Upper lobe of left lung (tissue), 6 donors: Measurements from ENCODE around the gene ZNF777. TPM values are rescaled to one million over a fixed set of nuclear protein-coding genes. Genes with fewer than 3 reads are reported as not detected.

Source experiments
- ATAC-seq, 2 donors: fragments of 200-7000 bp; cut with Tn5 transposase; one replicate each; pipeline ENCODE4 v1.9.1; 2022; ENCODE audit warnings: mild to moderate bottlenecking in 2 of 2, moderate library complexity in 2 of 2; ENCODE audit not compliant: low FRiP score in 2 of 2
- DNase-seq, 2 donors: peaks; one replicate each; pipeline ENCODE4 v3.0.0-alpha.2; 2019 to 2020
- H3K27ac ChIP-seq, 4 donors: fragments of 200-600 bp; sonication (generic); one replicate each; pipeline ENCODE4 v1.5.1; 2016 to 2019
- H3K27me3 ChIP-seq, 4 donors: fragments of 200-600 bp; sonication (generic); one replicate each; pipeline ENCODE4 v1.5.1; 2017 to 2019
- H3K36me3 ChIP-seq, 4 donors: fragments of 200-600 bp; sonication (generic); one replicate each; pipeline ENCODE4 v1.5.1; 2016 to 2019
- H3K4me1 ChIP-seq, 4 donors: fragments of 200-600 bp; sonication (generic); one replicate each; pipeline ENCODE4 v1.5.1; 2018 to 2019
- H3K4me3 ChIP-seq, 4 donors: fragments of 200-600 bp; sonication (generic); one replicate each; pipeline ENCODE4 v1.5.1; 2017 to 2019; ENCODE audit warnings: mild to moderate bottlenecking in 2 of 4, moderate library complexity in 1 of 4
- H3K9me3 ChIP-seq, 4 donors: fragments of 200-600 bp; sonication (generic); one replicate each; pipeline ENCODE4 v1.5.1; 2018 to 2019
- EP300 ChIP-seq, 4 donors: sonication (generic); formaldehyde crosslinking; IDR thresholded peaks; one replicate each; pipeline ENCODE4 v1.5.1; 2017; ENCODE audit warnings: antibody characterized with exemption in 4 of 4, control low read depth in 2 of 4
- POLR2A ChIP-seq, 4 donors: fragments of 450-650 bp; IDR thresholded peaks; one replicate each; pipeline ENCODE4 v1.5.1; 2016 to 2017; ENCODE audit warnings: antibody characterized with exemption in 4 of 4, mild to moderate bottlenecking in 2 of 4
- POLR2AphosphoS5 ChIP-seq, 2 donors: sonication (generic); formaldehyde crosslinking; IDR thresholded peaks; one replicate each; pipeline ENCODE4 v1.5.1; 2017; ENCODE audit warnings: antibody characterized with exemption in 2 of 2
- WGBS, 2 donors: methylation state at CpG; one replicate each; pipeline ENCODE4 v1.1.5; 2017 to 2018; 5-methylcytosine and 5-hydroxymethylcytosine counted together
- total RNA-seq, 6 donors: library from RNA; depleted of rRNA in 4 of 6; stranded (reverse); fragments of >200 nt in 4 of 6; gene quantifications; one replicate each; pipeline versions ENCODE4 v1.1.0 to v1.2.1, GENCODE V29; 2016 to 2021
- TF ChIP-seq, protein P1 (sequence below), 6 experiments: fragments of 450-650 bp in 4 of 6; fragments of 200-600 bp in 2 of 6; sonication (generic) in 2 of 6; IDR thresholded peaks; one replicate each; pipeline ENCODE4 v1.5.1; 2016 to 2019; ENCODE audit warnings: antibody characterized with exemption in 6 of 6
- donor health status: DM: no; HTN: no; CAD: no; lungs with moderate emphysema.
- donor health status: DM: no; HTN: yes; CAD: no; lungs with severe emphysema.

Gene ZNF777
- total RNA-seq, 6 donors from 2014 or later = 9.3 to 16.0 (median 10.8) TPM

DNA sequence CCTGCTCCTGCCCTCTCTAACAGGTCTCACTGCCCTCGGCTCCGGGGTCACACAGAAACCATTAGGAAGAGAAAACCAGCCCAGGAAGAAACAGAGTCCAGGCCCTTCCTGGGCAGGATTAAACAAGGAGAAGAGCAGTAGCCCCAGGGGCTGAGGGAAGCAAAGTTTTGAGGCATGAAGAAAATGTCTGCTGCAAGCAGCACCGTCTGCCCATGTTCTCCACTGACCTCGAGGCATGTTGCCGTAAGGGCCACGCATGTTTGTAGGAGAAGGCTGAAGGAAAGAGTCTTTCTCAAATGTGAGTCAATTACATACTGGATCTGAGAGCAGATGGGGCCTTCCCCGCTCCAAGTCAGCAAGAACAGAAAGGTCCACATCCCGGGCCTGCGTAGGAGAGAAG lies 32.5 kb upstream of the ZNF777 start:
- peaks cover 35 to 57% (median 49%) of the 10 kb centered on the region in 4 donors for H3K36me3 ChIP-seq
- H3K4me1 ChIP-seq = peaks cover 17 to 30% (median 22%) of the 10 kb centered on the region in 4 donors
- ATAC-seq = no peak
- TF ChIP-seq, protein P1, sequence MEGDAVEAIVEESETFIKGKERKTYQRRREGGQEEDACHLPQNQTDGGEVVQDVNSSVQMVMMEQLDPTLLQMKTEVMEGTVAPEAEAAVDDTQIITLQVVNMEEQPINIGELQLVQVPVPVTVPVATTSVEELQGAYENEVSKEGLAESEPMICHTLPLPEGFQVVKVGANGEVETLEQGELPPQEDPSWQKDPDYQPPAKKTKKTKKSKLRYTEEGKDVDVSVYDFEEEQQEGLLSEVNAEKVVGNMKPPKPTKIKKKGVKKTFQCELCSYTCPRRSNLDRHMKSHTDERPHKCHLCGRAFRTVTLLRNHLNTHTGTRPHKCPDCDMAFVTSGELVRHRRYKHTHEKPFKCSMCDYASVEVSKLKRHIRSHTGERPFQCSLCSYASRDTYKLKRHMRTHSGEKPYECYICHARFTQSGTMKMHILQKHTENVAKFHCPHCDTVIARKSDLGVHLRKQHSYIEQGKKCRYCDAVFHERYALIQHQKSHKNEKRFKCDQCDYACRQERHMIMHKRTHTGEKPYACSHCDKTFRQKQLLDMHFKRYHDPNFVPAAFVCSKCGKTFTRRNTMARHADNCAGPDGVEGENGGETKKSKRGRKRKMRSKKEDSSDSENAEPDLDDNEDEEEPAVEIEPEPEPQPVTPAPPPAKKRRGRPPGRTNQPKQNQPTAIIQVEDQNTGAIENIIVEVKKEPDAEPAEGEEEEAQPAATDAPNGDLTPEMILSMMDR (IDR thresholded peaks at IDR 0.05) = no peak
- no peak for TF ChIP-seq EP300 (IDR thresholded peaks at IDR 0.05)
- no peak for TF ChIP-seq POLR2A (IDR thresholded peaks at IDR 0.05)
- TF ChIP-seq POLR2AphosphoS5 (IDR thresholded peaks at IDR 0.05) = no peak
- DNase-seq = no peak
- no peak overlapping the region for H3K27ac ChIP-seq
- no peak overlapping the region for H3K4me3 ChIP-seq
- 97% methylated on average over 9 of the region's 9 CpGs for WGBS, 2 donors
- H3K9me3 ChIP-seq = no peaks in the 10 kb centered on the region
- no peaks in the 10 kb centered on the region for H3K27me3 ChIP-seq

DNA sequence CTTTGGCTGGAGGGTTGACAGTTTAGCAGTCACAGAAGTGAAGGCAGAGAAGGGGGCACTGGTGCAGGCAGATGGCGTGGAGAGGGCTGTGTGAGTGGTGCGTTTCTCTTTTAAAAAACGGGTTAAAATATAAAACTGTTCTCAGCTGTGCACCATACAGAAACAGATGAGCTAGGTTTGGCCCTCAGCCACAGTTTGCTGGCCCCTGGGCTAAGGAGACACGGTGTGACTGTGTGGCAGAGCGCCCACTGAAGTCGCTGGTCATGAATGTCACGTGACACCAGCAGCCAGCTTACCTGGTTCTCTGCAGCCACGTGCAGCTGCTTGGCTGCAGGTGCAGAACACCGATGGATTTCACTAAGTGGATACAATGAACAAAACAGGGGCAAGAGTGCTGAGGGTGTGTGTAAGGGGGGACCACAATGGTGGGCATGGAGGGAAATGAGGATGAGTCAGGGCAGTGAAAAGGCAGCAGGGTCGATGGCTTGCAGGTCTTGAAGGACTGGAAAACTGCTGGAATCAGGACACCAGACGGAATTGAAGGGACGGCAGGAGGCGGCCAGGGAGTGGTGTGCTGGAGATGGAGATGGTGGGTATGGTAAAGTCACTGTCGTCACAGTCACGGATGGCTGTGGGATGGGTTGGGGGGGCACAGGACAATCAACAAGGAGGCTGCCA lies 29.4 kb upstream of the ZNF777 start:
- ATAC-seq = no peak
- Histone ChIP-seq H3K9me3 (no peaks in the 10 kb centered on the region), H3K4me3 (no peak overlapping the region), H3K27ac (no peak overlapping the region), H3K4me1 (peaks cover 5 to 9% (median 6%) of the 10 kb centered on the region in 4 donors), H3K27me3 (no peaks in the 10 kb centered on the region), H3K36me3 (peaks cover 47 to 88% (median 66%) of the 10 kb centered on the region in 4 donors)
- TF ChIP-seq POLR2AphosphoS5 (IDR thresholded peaks at IDR 0.05) (no peak), EP300 (IDR thresholded peaks at IDR 0.05) (no peak), POLR2A (IDR thresholded peaks at IDR 0.05) (no peak)
- TF ChIP-seq, protein P1 (IDR thresholded peaks at IDR 0.05) = no peak
- 91 to 93% methylated on average over 15 of the region's 15 CpGs for WGBS, 2 donors
- no peak for DNase-seq

DNA sequence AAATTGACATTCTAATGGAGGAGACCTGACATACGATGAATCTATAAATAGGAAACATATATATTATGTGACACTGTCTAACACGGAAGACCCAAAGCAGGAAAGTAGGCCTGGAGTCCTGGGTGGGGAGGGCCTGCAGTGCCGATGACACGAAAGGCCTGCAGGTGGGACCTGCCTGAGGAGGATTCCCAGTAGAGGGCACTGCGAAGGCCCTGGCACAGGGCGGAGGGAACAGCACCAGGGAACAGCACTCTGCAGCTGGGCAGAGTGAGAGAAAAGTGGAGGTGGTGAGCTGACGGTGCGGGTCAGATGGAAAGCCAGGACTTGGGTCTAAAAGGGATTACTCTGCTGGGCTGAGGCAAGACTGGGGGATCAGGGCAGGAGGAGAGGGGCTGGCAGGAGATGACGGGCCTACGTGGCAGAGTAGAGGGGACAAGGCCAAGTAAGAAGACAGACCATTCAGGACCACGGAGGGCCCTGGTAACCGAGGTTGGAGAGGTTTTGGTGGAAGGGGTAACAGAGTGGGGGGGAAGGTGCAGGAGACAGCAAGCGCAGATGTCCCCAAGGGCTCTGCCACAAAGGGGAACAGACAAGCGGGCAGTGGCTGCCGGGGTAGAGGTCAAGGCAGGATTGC lies 28.6 kb upstream of the ZNF777 start:
- H3K27me3 ChIP-seq = no peaks in the 10 kb centered on the region
- H3K27ac ChIP-seq = no peak overlapping the region
- H3K36me3 ChIP-seq = peaks cover 47 to 89% (median 66%) of the 10 kb centered on the region in 4 donors
- ATAC-seq (peak in 1 of 2 donors; percentile 31), DNase-seq (no peak)
- WGBS, 2 donors = 87 to 90% methylated on average over 15 of the region's 15 CpGs
- TF ChIP-seq POLR2AphosphoS5 (IDR thresholded peaks at IDR 0.05) (no peak), EP300 (IDR thresholded peaks at IDR 0.05) (no peak), POLR2A (IDR thresholded peaks at IDR 0.05) (no peak)
- TF ChIP-seq, protein P1 (IDR thresholded peaks at IDR 0.05) = no peak
- no peaks in the 10 kb centered on the region for H3K9me3 ChIP-seq
- peaks cover 0 to 2% (median under 1%) of the 10 kb centered on the region in 4 donors for H3K4me1 ChIP-seq
- H3K4me3 ChIP-seq = no peak overlapping the region

DNA sequence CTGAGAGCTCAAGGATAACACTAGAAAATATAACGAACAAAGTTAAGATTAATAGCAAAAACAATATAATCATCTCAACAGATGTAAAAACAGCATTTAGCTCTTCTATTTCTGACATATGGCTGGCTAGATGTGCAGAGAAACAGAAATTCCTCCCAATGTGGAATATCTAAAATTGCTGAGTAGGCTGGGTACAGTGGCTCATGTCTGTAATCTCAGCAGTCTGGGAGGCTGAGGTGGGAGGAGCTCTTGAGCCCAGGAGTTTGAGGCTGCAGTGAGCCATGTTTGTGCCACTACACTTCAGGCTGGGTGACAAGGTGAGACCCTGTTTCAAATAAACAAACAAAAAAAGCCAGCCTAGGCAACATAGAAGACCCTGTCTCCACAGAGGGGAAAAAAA lies 18.7 kb upstream of the ZNF777 start:
- Histone ChIP-seq H3K27me3 (no peaks in the 10 kb centered on the region), H3K9me3 (no peaks in the 10 kb centered on the region), H3K27ac (no peak overlapping the region), H3K4me3 (no peak overlapping the region), H3K4me1 (no peaks in the 10 kb centered on the region), H3K36me3 (peaks cover 10 to 39% (median 35%) of the 10 kb centered on the region in 4 donors)
- 98 to 100% methylated on average over 1 of the region's 1 CpG for WGBS, 2 donors
- ATAC-seq = no peak
- TF ChIP-seq EP300 (IDR thresholded peaks at IDR 0.05) (no peak), POLR2A (IDR thresholded peaks at IDR 0.05) (no peak), POLR2AphosphoS5 (IDR thresholded peaks at IDR 0.05) (no peak)
- TF ChIP-seq, protein P1 (IDR thresholded peaks at IDR 0.05) = no peak
- no peak for DNase-seq
